Panc1 (cell line): ENCODE results near the gene LONP1.

Experiments
- POLR2AphosphoS5 ChIP-seq: IDR thresholded peaks from 2 replicates; pipeline ENCODE4 v1.6.1; 2012; ENCODE audit warnings: mild to moderate bottlenecking, low read depth, low read length, moderate library complexity
- REST ChIP-seq, 2 experiments: IDR thresholded peaks; 2 replicates each; pipeline ENCODE4 v1.6.1; 2011 to 2012; ENCODE audit warnings: low read depth in 2 of 2, control low read depth in 1 of 2, low read length in 1 of 2, mild to moderate bottlenecking in 1 of 2, moderate library complexity in 1 of 2; ENCODE audit not compliant: insufficient read depth in 1 of 2
- SIN3A ChIP-seq: IDR thresholded peaks from 2 replicates; pipeline ENCODE4 v1.6.1; 2012; ENCODE audit warnings: low read depth, mild to moderate bottlenecking, low read length, moderate library complexity, borderline replicate concordance; ENCODE audit not compliant: insufficient read depth
- TCF7L2 ChIP-seq: IDR thresholded peaks from 2 replicates; pipeline ENCODE4 v1.6.1; 2011; ENCODE audit warnings: mild to moderate bottlenecking, low read depth, low read length, inconsistent platforms
- TF ChIP-seq, protein P1 (sequence below): fragments of 450-650 bp; IDR thresholded peaks from 2 replicates; pipeline ENCODE4 v1.5.1; 2017; ENCODE audit warnings: mild to moderate bottlenecking

GRCh38 chr19:5742051-5742450, 22.1 kb upstream of the LONP1 start:
- TF ChIP-seq, protein P1, sequence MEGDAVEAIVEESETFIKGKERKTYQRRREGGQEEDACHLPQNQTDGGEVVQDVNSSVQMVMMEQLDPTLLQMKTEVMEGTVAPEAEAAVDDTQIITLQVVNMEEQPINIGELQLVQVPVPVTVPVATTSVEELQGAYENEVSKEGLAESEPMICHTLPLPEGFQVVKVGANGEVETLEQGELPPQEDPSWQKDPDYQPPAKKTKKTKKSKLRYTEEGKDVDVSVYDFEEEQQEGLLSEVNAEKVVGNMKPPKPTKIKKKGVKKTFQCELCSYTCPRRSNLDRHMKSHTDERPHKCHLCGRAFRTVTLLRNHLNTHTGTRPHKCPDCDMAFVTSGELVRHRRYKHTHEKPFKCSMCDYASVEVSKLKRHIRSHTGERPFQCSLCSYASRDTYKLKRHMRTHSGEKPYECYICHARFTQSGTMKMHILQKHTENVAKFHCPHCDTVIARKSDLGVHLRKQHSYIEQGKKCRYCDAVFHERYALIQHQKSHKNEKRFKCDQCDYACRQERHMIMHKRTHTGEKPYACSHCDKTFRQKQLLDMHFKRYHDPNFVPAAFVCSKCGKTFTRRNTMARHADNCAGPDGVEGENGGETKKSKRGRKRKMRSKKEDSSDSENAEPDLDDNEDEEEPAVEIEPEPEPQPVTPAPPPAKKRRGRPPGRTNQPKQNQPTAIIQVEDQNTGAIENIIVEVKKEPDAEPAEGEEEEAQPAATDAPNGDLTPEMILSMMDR: no peak
- TF ChIP-seq REST (IDR thresholded peaks at IDR 0.05; ENCODE audit: insufficient read depth in 1 of 2, low read depth in 2 of 2, low read length in 1 of 2) (no peak), POLR2AphosphoS5 (no peak), SIN3A (no peak), TCF7L2 (no peak)
